Cardiac muscle cell (in vitro differentiated cells and primary cell): ENCODE measurements around the gene PLEKHA6. TPM values are rescaled to one million over a fixed set of nuclear protein-coding genes. Genes with fewer than 3 reads are reported as not detected.

Source experiments
- DNase-seq, 2 donors: peaks; one replicate each; pipeline versions ENCODE4 v3.0.0 to v3.0.0-alpha.2; 2010 to 2017; ENCODE audit warnings: low read depth in 1 of 2, low spot score in 1 of 2
- H3K27ac ChIP-seq: fragments of 200-600 bp; sonication (generic); 2 replicates; pipeline ENCODE4 v1.5.1; 2016
- H3K27me3 ChIP-seq: fragments of 200-600 bp; sonication (generic); 2 replicates; pipeline ENCODE4 v1.6.0; 2016; ENCODE audit warnings: control low read depth
- H3K36me3 ChIP-seq: fragments of 200-600 bp; sonication (generic); 2 replicates; pipeline ENCODE4 v1.5.1; 2016; ENCODE audit warnings: control low read depth
- H3K4me1 ChIP-seq: fragments of 200-600 bp; sonication (generic); 2 replicates; pipeline ENCODE4 v1.8.1; 2017; ENCODE audit warnings: low read depth, mild to moderate bottlenecking, mixed run types
- H3K4me3 ChIP-seq: fragments of 200-600 bp; sonication (generic); 2 replicates; pipeline ENCODE4 v1.5.1; 2016; ENCODE audit warnings: mild to moderate bottlenecking
- H3K9me3 ChIP-seq: fragments of 200-600 bp; sonication (generic); 2 replicates; pipeline ENCODE4 v1.5.1; 2017; ENCODE audit warnings: low read depth, mild to moderate bottlenecking, control low read depth
- CTCF ChIP-seq: IDR thresholded peaks from 2 replicates; pipeline ENCODE4 v1.5.1; 2012; ENCODE audit warnings: low read depth, mild to moderate bottlenecking, low read length
- polyA plus RNA-seq: library from polyadenylated mRNA; unstranded; fragments of >200 nt; fragmentation: Nextera tagmentation; extraction: Ambion mirVana; gene quantifications from 2 replicates; pipeline ENCODE4 v1.2.1, GENCODE V29; 2016
- total RNA-seq: library from RNA; depleted of rRNA; stranded (reverse); fragments of >200 nt; gene quantifications from 2 replicates; pipeline ENCODE4 v1.2.3, GENCODE V29; 2016

PLEKHA6 gene
- total and polyA plus RNA-seq, 2 experiments from 2014 or later = 41.6 to 44.1 TPM

DNA sequence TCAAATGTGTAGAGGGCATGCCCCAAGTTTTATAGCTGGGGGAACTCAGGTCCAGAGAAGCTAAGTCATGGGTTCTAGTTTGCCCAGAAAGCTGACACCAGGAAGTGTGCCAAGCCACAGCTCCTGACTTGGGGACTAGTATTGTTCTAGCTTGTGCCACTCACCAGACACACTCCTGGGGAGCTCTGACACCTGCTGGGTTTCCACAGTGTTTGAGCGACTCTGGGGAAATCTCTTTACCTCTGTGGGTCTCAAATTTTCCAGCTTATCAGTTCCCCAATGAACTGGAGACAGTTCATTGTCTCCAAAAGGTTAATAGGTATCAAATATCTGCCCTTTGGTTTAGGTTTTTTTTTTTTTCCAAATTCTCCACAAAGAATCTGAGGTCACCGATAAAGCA, 167.7 kb downstream of the PLEKHA6 start:
- H3K27me3 ChIP-seq = peaks cover 66% of the 10 kb centered on the region
- no peak for TF ChIP-seq CTCF
- DNase-seq = no peak
- no peaks in the 10 kb centered on the region for H3K36me3 ChIP-seq
- H3K4me1 ChIP-seq = no peaks in the 10 kb centered on the region
- H3K27ac ChIP-seq = no peak overlapping the region
- H3K4me3 ChIP-seq = no peak overlapping the region
- no peaks in the 10 kb centered on the region for H3K9me3 ChIP-seq

DNA sequence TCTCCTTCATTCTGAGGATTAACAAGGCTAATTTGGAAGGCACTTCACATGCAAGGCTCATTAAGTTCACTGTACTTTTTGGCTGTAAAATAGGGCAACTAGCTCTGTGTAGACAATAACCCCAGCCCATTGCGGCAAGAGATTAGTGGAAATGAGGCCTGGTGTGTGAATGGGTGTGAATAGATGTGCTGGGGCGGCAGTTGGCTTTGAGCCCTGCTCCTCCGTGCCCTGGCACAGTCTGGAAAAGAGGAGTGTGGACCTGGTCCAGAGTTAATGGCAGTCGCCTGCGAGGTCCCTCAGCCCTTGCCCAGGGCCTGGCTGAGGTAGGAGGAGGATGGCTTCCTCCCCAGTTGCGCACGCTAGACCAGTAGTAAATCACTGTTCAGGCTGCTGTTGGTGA, 168.3 kb downstream of the PLEKHA6 start:
- no peak overlapping the region for H3K27ac ChIP-seq
- H3K27me3 ChIP-seq = peaks cover 70% of the 10 kb centered on the region

GRCh38 chr1:204190212-204191211, 169.2 kb downstream of the PLEKHA6 start:
- DNase-seq = peak in 1 of 2 donors; percentile 73
- Histone ChIP-seq H3K27ac (no peak overlapping the region), H3K27me3 (peaks cover 75% of the 10 kb centered on the region), H3K9me3 (no peaks in the 10 kb centered on the region), H3K4me1 (peaks cover 4% of the 10 kb centered on the region), H3K4me3 (no peak overlapping the region), H3K36me3 (no peaks in the 10 kb centered on the region)
- no peak for TF ChIP-seq CTCF

More for the DNA sequence above, 168.3 kb downstream of the PLEKHA6 start:
- H3K4me3 ChIP-seq = no peak overlapping the region
- no peak for DNase-seq
- no peak for TF ChIP-seq CTCF
- H3K4me1 ChIP-seq = peaks cover 3% of the 10 kb centered on the region
- H3K36me3 ChIP-seq = no peaks in the 10 kb centered on the region
- H3K9me3 ChIP-seq = no peaks in the 10 kb centered on the region

DNA sequence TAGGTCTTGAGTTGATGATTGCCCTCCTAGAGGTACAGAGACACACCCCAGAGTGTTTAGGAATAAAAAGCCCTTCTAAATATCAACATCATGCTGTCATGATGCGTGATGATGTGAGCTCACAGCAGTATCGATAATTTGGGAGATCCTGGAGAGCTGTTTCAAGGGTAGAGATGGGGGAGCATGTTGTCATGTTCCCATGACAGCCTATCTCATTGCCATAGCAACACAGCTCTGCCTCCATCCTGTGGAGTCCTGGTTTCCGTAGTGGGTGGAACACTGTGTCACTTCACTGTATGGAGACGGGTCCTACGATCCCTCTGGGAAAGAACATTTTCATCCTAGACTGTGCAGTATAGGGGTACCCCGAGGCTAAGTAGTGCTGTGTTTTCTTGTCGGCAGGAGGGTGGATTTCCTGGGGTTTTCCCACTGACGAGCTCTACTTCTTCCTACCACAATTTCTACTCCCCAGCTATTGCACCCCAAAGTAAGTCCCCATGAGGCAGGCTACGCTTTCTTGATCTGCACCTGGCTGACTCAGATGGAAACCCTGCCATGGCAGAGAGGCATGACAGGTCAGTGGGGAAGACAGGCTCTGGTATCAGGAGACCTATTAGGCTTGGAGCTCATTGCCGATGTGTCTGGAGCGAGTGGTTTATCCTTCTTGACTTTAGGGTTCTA, 170.6 kb downstream of the PLEKHA6 start:
- Histone ChIP-seq H3K4me3 (no peak overlapping the region), H3K27ac (no peak overlapping the region), H3K4me1 (peaks cover 4% of the 10 kb centered on the region), H3K9me3 (no peaks in the 10 kb centered on the region), H3K27me3 (peaks cover 75% of the 10 kb centered on the region), H3K36me3 (no peaks in the 10 kb centered on the region)
- TF ChIP-seq CTCF = no peak
- DNase-seq = no peak

- no peak for DNase-seq
- no peaks in the 10 kb centered on the region for H3K9me3 ChIP-seq
- H3K27ac ChIP-seq = no peak overlapping the region
- TF ChIP-seq CTCF = no peak
- no peak overlapping the region for H3K4me3 ChIP-seq
- H3K4me1 ChIP-seq = peaks cover 4% of the 10 kb centered on the region
- H3K36me3 ChIP-seq = no peaks in the 10 kb centered on the region
- peaks cover 61% of the 10 kb centered on the region for H3K27me3 ChIP-seq
Observed at GRCh38 chr1:204186597-204186996, 173.1 kb downstream of the PLEKHA6 start.
